Tibial artery (tissue), 4 donors: ENCODE results near the gene UNC45B.

Experiments used
- DNase-seq, 2 donors: peaks; one replicate each; pipeline ENCODE4 v3.0.0-alpha.2; 2019
- H3K27ac ChIP-seq, 2 donors: fragments of 200-600 bp; sonication (generic) in 1 of 2; 1 replicate in 1 of 2; 2 replicates in 1 of 2; pipeline ENCODE4 v1.5.1; 2018 to 2019; ENCODE audit warnings: mild to moderate bottlenecking in 1 of 2
- H3K27me3 ChIP-seq, 2 donors: fragments of 200-600 bp; sonication (generic) in 1 of 2; one replicate each; pipeline versions ENCODE4 v1.5.1 to v1.6.0; 2016 to 2019
- H3K36me3 ChIP-seq, 3 donors: fragments of 200-600 bp; sonication (generic) in 2 of 3; one replicate each; pipeline ENCODE4 v1.5.1; 2016 to 2019; ENCODE audit warnings: mild to moderate bottlenecking in 2 of 3
- H3K4me1 ChIP-seq, 4 donors: fragments of 200-600 bp; sonication (generic) in 2 of 4; 1 replicate in 3 of 4; 2 replicates in 1 of 4; pipeline ENCODE4 v1.5.1; 2016 to 2019
- H3K4me3 ChIP-seq, 2 donors: fragments of 200-600 bp; sonication (generic) in 1 of 2; 1 replicate in 1 of 2; 2 replicates in 1 of 2; pipeline ENCODE4 v1.5.1; 2018 to 2019; ENCODE audit warnings: mild to moderate bottlenecking in 2 of 2
- H3K9me3 ChIP-seq, 3 donors: fragments of 200-600 bp; sonication (generic) in 1 of 3; one replicate each; pipeline ENCODE4 v1.5.1; 2016 to 2019
- CTCF ChIP-seq, 2 experiments: fragments of 200-600 bp in 1 of 2; fragments of 450-650 bp in 1 of 2; IDR thresholded peaks; one replicate each; pipeline ENCODE4 v1.5.1; 2017 to 2019; ENCODE audit warnings: antibody characterized with exemption in 2 of 2, mild to moderate bottlenecking in 1 of 2, moderate library complexity in 1 of 2
- intact Hi-C: fragments of 100-400 bp; cut with DNase I; formaldehyde crosslinking; loops from one replicate; pipeline ENCODE4 v1.15.0; 2023; ENCODE audit warnings: low total_unique reads

Gene UNC45B

DNA sequence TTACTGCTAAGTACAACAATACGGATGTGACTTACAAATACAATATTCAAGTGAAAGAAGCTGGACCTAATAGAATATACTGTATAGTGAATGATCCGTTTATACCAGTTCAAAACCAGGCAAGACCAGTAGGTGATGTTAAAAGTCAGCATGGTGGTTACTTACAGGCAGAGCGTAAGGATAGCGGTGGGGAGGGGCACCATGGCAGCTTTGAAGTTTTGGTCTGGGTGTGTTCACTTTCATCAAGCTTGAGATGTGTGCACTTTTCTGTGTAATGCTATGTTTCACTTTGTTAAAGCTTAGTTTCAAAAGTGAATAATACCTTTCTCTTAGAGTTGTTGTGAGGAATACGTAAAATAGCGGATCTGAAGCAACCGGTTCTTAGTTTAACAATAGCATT lies 63.1 kb downstream of the UNC45B start:
- Histone ChIP-seq H3K9me3 (no peaks in the 10 kb centered on the region), H3K36me3 (no peaks in the 10 kb centered on the region), H3K27me3 (peaks cover 0 to 3% of the 10 kb centered on the region in 2 donors), H3K4me3 (no peak overlapping the region), H3K4me1 (no peaks in the 10 kb centered on the region), H3K27ac (no peak overlapping the region)
- intact Hi-C loops, result no loop called here
- no peak for TF ChIP-seq CTCF (IDR thresholded peaks at IDR 0.05)
- DNase-seq, result no peak

DNA sequence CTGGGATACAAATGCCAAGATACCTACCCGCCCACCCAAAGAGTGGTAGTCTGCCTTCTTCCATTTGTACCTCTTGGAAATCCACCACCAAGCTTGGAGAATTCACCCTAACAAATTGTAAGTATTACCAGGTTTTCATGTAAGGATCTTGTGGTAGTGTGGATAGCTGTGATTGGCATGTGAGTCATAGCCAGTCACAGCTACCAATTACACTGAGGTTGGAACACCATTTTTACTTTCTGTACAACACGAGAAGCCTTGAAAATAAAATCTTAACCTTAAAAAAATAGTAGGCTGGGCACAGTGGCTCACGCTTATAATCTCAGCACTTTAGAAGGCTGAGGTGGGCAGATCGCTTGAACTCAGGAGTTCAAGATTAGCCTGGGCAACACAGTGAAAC lies 65.1 kb downstream of the UNC45B start:
- H3K36me3 ChIP-seq, result no peaks in the 10 kb centered on the region
- H3K27me3 ChIP-seq, result peaks cover 0 to 7% of the 10 kb centered on the region in 2 donors
- H3K4me3 ChIP-seq, result no peak overlapping the region
- TF ChIP-seq CTCF (IDR thresholded peaks at IDR 0.05), result no peak
- intact Hi-C loops, result no loop called here
- no peak overlapping the region for H3K27ac ChIP-seq
- H3K4me1 ChIP-seq, result no peaks in the 10 kb centered on the region
- no peak for DNase-seq
- H3K9me3 ChIP-seq, result no peaks in the 10 kb centered on the region

DNA sequence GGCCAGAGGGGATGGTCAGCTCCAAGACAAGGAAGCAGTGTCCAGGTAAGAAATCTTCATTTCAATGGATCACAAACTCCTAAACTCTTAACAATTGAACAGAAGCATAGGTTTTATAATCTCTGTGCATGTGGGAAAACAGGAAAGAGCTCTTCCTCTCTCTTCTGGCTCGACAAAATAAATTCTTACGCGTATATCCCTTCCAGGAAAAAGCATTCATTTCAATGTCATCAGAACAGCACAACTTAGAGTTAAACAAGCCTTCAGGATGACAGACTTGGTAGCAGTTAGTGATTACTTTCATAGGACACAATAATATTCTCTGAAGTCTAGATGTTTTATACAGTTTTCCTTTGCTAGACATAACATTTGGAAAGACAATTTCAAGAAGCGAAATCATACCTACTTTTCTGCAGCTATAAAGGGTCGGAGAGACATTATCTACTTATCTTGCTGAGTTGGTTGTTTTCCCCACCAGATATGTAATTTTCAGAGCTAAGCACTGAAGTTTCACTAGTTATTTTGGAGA lies 65.9 kb downstream of the UNC45B start:
- Histone ChIP-seq H3K9me3 (no peaks in the 10 kb centered on the region), H3K36me3 (no peaks in the 10 kb centered on the region), H3K4me1 (no peaks in the 10 kb centered on the region), H3K27ac (no peak overlapping the region), H3K4me3 (no peak overlapping the region), H3K27me3 (peaks cover 0 to 7% of the 10 kb centered on the region in 2 donors)
- DNase-seq, result no peak
- intact Hi-C loops, result no loop called here
- no peak for TF ChIP-seq CTCF (IDR thresholded peaks at IDR 0.05)

GRCh38 chr17:35214192-35214591 lies 66.6 kb downstream of the UNC45B start:
- H3K4me3 ChIP-seq, result no peak overlapping the region
- no peak for DNase-seq
- intact Hi-C loops, result no loop called here
- no peaks in the 10 kb centered on the region for H3K4me1 ChIP-seq
- H3K9me3 ChIP-seq, result no peaks in the 10 kb centered on the region
- no peak overlapping the region for H3K27ac ChIP-seq
- peaks cover 0 to 7% of the 10 kb centered on the region in 2 donors for H3K27me3 ChIP-seq
- no peaks in the 10 kb centered on the region for H3K36me3 ChIP-seq
- TF ChIP-seq CTCF (IDR thresholded peaks at IDR 0.05), result no peak

- H3K27ac ChIP-seq, result no peak overlapping the region
- peaks cover 0 to 7% of the 10 kb centered on the region in 2 donors for H3K27me3 ChIP-seq
- no peaks in the 10 kb centered on the region for H3K4me1 ChIP-seq
- DNase-seq, result no peak
- no peaks in the 10 kb centered on the region for H3K9me3 ChIP-seq
- no peak overlapping the region for H3K4me3 ChIP-seq
- intact Hi-C loops, result no loop called here
- no peak for TF ChIP-seq CTCF (IDR thresholded peaks at IDR 0.05)
- no peaks in the 10 kb centered on the region for H3K36me3 ChIP-seq
Observed at GRCh38 chr17:35214631-35215273, 67.1 kb downstream of the UNC45B start.
